Neural progenitor cell (in vitro differentiated cells): ENCODE measurements around the gene CCL8. TPM values are rescaled to one million over a fixed set of nuclear protein-coding genes. Genes with fewer than 3 reads are reported as not detected.
A peak's percentile ranks its signal among the peaks of the same experiment; 100 is the strongest.

Experiments
- DNase-seq: peaks from one replicate; pipeline ENCODE4 v3.0.0-alpha.2; 2016; ENCODE audit warnings: low spot score
- H2AFZ ChIP-seq: fragments of 200-600 bp; sonication (generic); replicated peaks from 2 replicates; pipeline ENCODE4 v1.6.1; 2016; ENCODE audit warnings: antibody characterized with exemption
- H3F3A ChIP-seq: fragments of 200-600 bp; sonication (generic); 2 replicates; pipeline ENCODE4 v1.6.1; 2016; ENCODE audit warnings: antibody characterized with exemption, low read depth
- H3K27ac ChIP-seq: fragments of 200-600 bp; sonication (generic); 2 replicates; pipeline ENCODE4 v1.5.1; 2016; ENCODE audit warnings: mild to moderate bottlenecking
- H3K27me3 ChIP-seq: fragments of 200-600 bp; sonication (generic); 2 replicates; pipeline ENCODE4 v1.6.1; 2016; ENCODE audit warnings: mild to moderate bottlenecking, moderate library complexity
- H3K36me3 ChIP-seq: fragments of 200-600 bp; sonication (generic); 2 replicates; pipeline ENCODE4 v1.5.1; 2016
- H3K4me1 ChIP-seq: fragments of 200-600 bp; sonication (generic); 2 replicates; pipeline ENCODE4 v1.6.1; 2016; ENCODE audit warnings: mixed run types
- H3K4me2 ChIP-seq: fragments of 200-600 bp; sonication (generic); 2 replicates; pipeline ENCODE4 v1.6.1; 2016
- H3K4me3 ChIP-seq: fragments of 200-600 bp; sonication (generic); 2 replicates; pipeline ENCODE4 v1.5.1; 2016
- H3K79me2 ChIP-seq: fragments of 200-600 bp; sonication (generic); 2 replicates; pipeline ENCODE4 v1.6.1; 2016; ENCODE audit warnings: low read depth
- H3K9ac ChIP-seq: fragments of 200-600 bp; sonication (generic); 2 replicates; pipeline ENCODE4 v1.6.1; 2016
- H3K9me3 ChIP-seq: fragments of 200-600 bp; sonication (generic); 2 replicates; pipeline ENCODE4 v1.5.1; 2016; ENCODE audit warnings: low read depth
- H4K20me1 ChIP-seq: fragments of 200-600 bp; sonication (generic); 2 replicates; pipeline ENCODE4 v1.6.1; 2016; ENCODE audit warnings: low read depth
- H3K27ac Mint-ChIP-seq: 3 replicates; pipeline ENCODE4 v1.8.0; 2021; ENCODE audit warnings: mixed read lengths
- H3K27me3 Mint-ChIP-seq: 2 replicates; pipeline ENCODE4 v1.8.0; 2022; ENCODE audit warnings: low read depth, mild to moderate bottlenecking, inconsistent platforms, moderate library complexity, mixed read lengths; ENCODE audit not compliant: insufficient read depth
- H3K36me3 Mint-ChIP-seq: 3 replicates; pipeline ENCODE4 v1.8.0; 2021; ENCODE audit warnings: mixed read lengths
- H3K4me1 Mint-ChIP-seq: 3 replicates; pipeline ENCODE4 v1.8.0; 2021; ENCODE audit warnings: mixed read lengths
- H3K4me3 Mint-ChIP-seq: 3 replicates; pipeline ENCODE4 v1.8.0; 2021; ENCODE audit warnings: mild to moderate bottlenecking, moderate library complexity, mixed read lengths
- H3K9me3 Mint-ChIP-seq: 3 replicates; pipeline ENCODE4 v1.8.0; 2020; ENCODE audit warnings: mixed read lengths
- CTCF ChIP-seq: fragments of 200-600 bp; sonication (generic); IDR thresholded peaks from 2 replicates; pipeline ENCODE4 v1.5.1; 2017; ENCODE audit warnings: antibody characterized with exemption, mild to moderate bottlenecking
- EZH2 ChIP-seq: fragments of 200-600 bp; sonication (generic); IDR thresholded peaks from 2 replicates; pipeline ENCODE4 v1.6.1; 2017; ENCODE audit warnings: antibody characterized with exemption, mild to moderate bottlenecking, moderate library complexity
- EZH2phosphoT487 ChIP-seq: fragments of 200-600 bp; sonication (generic); IDR thresholded peaks from 2 replicates; pipeline ENCODE4 v1.6.1; 2017; ENCODE audit warnings: antibody characterized with exemption
- total RNA-seq: library from RNA; depleted of rRNA; stranded (reverse); fragments of >200 nt; gene quantifications from 2 replicates; pipeline ENCODE4 v1.2.3, GENCODE V29; 2015; ENCODE audit warnings: low replicate concordance

The CCL8 gene
- total RNA-seq, 1 donor from 2014 or later: not detected

DNA sequence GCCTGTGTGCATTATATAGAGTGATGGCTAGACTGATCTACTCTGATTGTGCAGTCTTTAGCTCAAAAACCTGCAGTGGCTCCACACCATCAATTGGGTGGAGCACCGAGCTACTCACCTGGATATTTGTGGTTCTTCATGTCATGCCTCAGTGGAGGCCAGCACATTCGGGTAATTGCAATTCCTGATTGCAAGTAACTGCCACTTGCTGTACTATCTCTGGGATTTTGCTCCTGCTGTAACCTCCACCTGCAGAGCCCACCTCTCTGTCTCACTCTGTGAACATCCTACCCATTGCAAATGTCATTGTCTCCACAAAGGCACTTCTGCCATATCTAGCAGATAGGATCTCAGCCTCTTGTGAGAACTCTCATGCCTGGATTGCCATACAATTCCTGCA is 45.5 kb downstream of the CCL8 start:
- Histone ChIP-seq H3K4me1 (no peaks in the 10 kb centered on the region), H3K27ac (no peak overlapping the region), H3F3A (no peaks in the 10 kb centered on the region), H3K27me3 (no peaks in the 10 kb centered on the region), H3K36me3 (no peaks in the 10 kb centered on the region), H3K9me3 (no peaks in the 10 kb centered on the region), H3K9ac (no peak overlapping the region), H3K79me2 (no peaks in the 10 kb centered on the region), H3K4me2 (no peak overlapping the region), H3K4me3 (no peak overlapping the region), H4K20me1 (no peaks in the 10 kb centered on the region), H2AFZ (no peak overlapping the region)
- no peak for TF ChIP-seq CTCF
- TF ChIP-seq EZH2phosphoT487: no peak
- no peak for TF ChIP-seq EZH2
- H3K4me1 Mint-ChIP-seq: no peaks in the 10 kb centered on the region
- no peaks in the 10 kb centered on the region for H3K36me3 Mint-ChIP-seq
- H3K27me3 Mint-ChIP-seq: peaks cover 4% of the 10 kb centered on the region
- peak overlapping the region; percentile 15 for H3K4me3 Mint-ChIP-seq
- DNase-seq: no peak
- H3K9me3 Mint-ChIP-seq: no peaks in the 10 kb centered on the region
- H3K27ac Mint-ChIP-seq: no peak overlapping the region

GRCh38 chr17:34365340-34365739 is 46.1 kb downstream of the CCL8 start:
- Mint-ChIP-seq H3K36me3 (no peaks in the 10 kb centered on the region), H3K27ac (no peak overlapping the region), H3K4me3 (no peak overlapping the region), H3K9me3 (no peaks in the 10 kb centered on the region), H3K4me1 (no peaks in the 10 kb centered on the region), H3K27me3 (peaks cover 4% of the 10 kb centered on the region)
- no peak overlapping the region for H2AFZ ChIP-seq
- H3K4me3 ChIP-seq: no peak overlapping the region
- H3K9ac ChIP-seq: no peak overlapping the region
- TF ChIP-seq EZH2phosphoT487 (no peak), CTCF (no peak), EZH2 (no peak)
- no peaks in the 10 kb centered on the region for H3K79me2 ChIP-seq
- H3K4me1 ChIP-seq: no peaks in the 10 kb centered on the region
- no peaks in the 10 kb centered on the region for H3F3A ChIP-seq
- H4K20me1 ChIP-seq: no peaks in the 10 kb centered on the region
- H3K9me3 ChIP-seq: no peaks in the 10 kb centered on the region
- no peaks in the 10 kb centered on the region for H3K27me3 ChIP-seq
- no peaks in the 10 kb centered on the region for H3K36me3 ChIP-seq
- no peak overlapping the region for H3K4me2 ChIP-seq
- no peak overlapping the region for H3K27ac ChIP-seq
- DNase-seq: no peak

DNA sequence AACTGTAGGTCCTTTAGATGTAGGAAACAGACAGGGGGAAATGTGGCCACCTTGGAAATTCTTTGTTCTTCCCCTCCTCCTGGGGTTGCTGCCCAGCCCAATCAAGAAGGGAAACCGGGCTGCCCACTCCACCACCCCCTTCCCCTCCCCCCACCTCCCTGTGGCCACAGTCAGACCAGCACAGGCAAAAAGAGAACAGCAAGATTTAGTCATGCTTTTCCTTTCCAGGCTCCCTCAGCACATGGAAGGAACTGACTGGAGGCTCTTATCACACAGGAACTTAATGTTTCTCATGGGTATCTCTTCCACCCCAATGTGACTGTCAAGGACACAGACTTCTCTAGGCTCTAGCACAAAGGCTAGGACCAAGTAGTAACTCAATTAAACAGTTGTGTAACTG is 46.8 kb downstream of the CCL8 start:
- Histone ChIP-seq H3K4me2 (no peak overlapping the region), H3K9ac (no peak overlapping the region), H3K4me1 (no peaks in the 10 kb centered on the region), H4K20me1 (no peaks in the 10 kb centered on the region), H3K4me3 (no peak overlapping the region), H3K79me2 (no peaks in the 10 kb centered on the region), H3K36me3 (no peaks in the 10 kb centered on the region), H3K27me3 (no peaks in the 10 kb centered on the region), H2AFZ (no peak overlapping the region), H3K27ac (no peak overlapping the region), H3F3A (no peaks in the 10 kb centered on the region), H3K9me3 (no peaks in the 10 kb centered on the region)
- TF ChIP-seq EZH2phosphoT487: no peak
- no peak for TF ChIP-seq CTCF
- TF ChIP-seq EZH2: no peak
- Mint-ChIP-seq H3K4me1 (no peaks in the 10 kb centered on the region), H3K27me3 (peaks cover 4% of the 10 kb centered on the region), H3K27ac (no peak overlapping the region), H3K4me3 (no peak overlapping the region), H3K36me3 (no peaks in the 10 kb centered on the region), H3K9me3 (no peaks in the 10 kb centered on the region)
- no peak for DNase-seq
